Glutamatergic neuron (in vitro differentiated cells): ENCODE data around the gene KNDC1. TPM values are rescaled to one million over a fixed set of nuclear protein-coding genes. Genes with fewer than 3 reads are reported as not detected.
A peak's percentile ranks its signal among the peaks of the same experiment; 100 is the strongest.
"Not testable (repeated sequence)": the region's sequence is repeated elsewhere in the genome, so short reads cannot be mapped to it uniquely, and the experiment has no call there.

Experiments
- DNase-seq: peaks from one replicate; pipeline ENCODE4 v3.0.0; 2022
- H3K27ac Mint-ChIP-seq: one replicate; pipeline ENCODE4 v1.8.0; 2020; ENCODE audit warnings: mild to moderate bottlenecking, mixed read lengths, inconsistent platforms; ENCODE audit not compliant: unreplicated experiment
- H3K27me3 Mint-ChIP-seq: one replicate; pipeline ENCODE4 v1.8.0; 2020; ENCODE audit warnings: mild to moderate bottlenecking, moderate library complexity, mixed read lengths, inconsistent platforms; ENCODE audit not compliant: unreplicated experiment
- H3K36me3 Mint-ChIP-seq: one replicate; pipeline ENCODE4 v1.8.0; 2020; ENCODE audit warnings: mild to moderate bottlenecking, mixed read lengths, inconsistent platforms; ENCODE audit not compliant: unreplicated experiment
- H3K4me1 Mint-ChIP-seq: one replicate; pipeline ENCODE4 v1.8.0; 2020; ENCODE audit warnings: mild to moderate bottlenecking, low read depth, mixed read lengths, inconsistent platforms; ENCODE audit not compliant: unreplicated experiment
- H3K4me3 Mint-ChIP-seq: one replicate; pipeline ENCODE4 v1.8.0; 2020; ENCODE audit warnings: mild to moderate bottlenecking, mixed read lengths, inconsistent platforms; ENCODE audit not compliant: unreplicated experiment
- H3K9me3 Mint-ChIP-seq: one replicate; pipeline ENCODE4 v1.8.0; 2020; ENCODE audit warnings: mild to moderate bottlenecking, moderate library complexity, mixed read lengths, inconsistent platforms; ENCODE audit not compliant: unreplicated experiment
- total RNA-seq: library from RNA; stranded (reverse); fragmentation: NEBNext Ultra II Directional; extraction: Animal tissue kit (Norgen Biotek cat#: 25700); gene quantifications from one replicate; pipeline ENCODE4 v1.2.1, GENCODE V29; 2021; ENCODE audit not compliant: unreplicated experiment
- TF ChIP-seq, protein P1 (sequence below): fragments of 200-600 bp; sonication (generic); IDR thresholded peaks from one replicate; pipeline ENCODE4 v1.5.0; 2021; ENCODE audit not compliant: partially characterized antibody, unreplicated experiment

The KNDC1 gene
- total RNA-seq, 1 donor from 2014 or later, result 7.4 TPM

DNA sequence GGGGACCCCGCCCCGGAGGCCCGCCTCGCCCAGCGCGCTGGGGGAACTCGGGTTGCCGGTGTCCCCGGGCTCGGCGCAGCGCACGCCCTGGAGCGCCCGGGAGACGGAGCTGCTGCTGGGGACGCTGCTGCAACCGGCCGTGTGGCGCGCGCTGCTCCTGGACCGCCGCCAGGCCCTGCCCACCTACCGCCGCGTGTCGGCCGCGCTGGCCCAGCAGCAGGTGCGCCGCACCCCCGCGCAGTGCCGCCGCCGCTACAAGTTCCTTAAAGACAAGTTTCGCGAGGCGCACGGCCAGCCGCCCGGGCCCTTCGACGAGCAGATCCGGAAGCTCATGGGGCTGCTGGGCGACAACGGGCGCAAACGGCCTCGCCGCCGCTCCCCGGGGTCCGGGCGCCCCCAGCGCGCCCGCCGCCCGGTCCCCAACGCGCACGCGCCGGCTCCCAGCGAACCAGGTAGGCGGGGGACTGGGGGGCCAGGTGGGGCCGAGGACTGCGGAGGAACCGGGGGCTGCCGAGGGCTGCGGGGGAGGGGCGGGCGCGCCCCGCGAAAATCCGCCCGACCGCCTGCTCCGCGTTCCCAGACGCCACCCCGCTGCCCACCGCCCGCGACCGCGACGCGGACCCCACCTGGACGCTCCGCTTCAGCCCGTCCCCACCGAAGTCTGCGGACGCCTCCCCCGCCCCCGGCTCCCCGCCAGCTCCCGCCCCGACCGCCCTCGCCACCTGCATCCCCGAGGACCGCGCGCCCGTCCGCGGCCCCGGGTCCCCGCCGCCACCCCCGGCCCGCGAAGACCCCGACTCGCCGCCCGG, 70.6 kb downstream of the KNDC1 start:
- Mint-ChIP-seq H3K36me3 (no peaks in the 10 kb centered on the region), H3K9me3 (peaks cover 7% of the 10 kb centered on the region), H3K4me3 (no peak overlapping the region), H3K4me1 (peaks cover 2% of the 10 kb centered on the region), H3K27me3 (peaks cover 27% of the 10 kb centered on the region), H3K27ac (no peak overlapping the region)
- peak; percentile 53 for DNase-seq
- TF ChIP-seq, protein P1, sequence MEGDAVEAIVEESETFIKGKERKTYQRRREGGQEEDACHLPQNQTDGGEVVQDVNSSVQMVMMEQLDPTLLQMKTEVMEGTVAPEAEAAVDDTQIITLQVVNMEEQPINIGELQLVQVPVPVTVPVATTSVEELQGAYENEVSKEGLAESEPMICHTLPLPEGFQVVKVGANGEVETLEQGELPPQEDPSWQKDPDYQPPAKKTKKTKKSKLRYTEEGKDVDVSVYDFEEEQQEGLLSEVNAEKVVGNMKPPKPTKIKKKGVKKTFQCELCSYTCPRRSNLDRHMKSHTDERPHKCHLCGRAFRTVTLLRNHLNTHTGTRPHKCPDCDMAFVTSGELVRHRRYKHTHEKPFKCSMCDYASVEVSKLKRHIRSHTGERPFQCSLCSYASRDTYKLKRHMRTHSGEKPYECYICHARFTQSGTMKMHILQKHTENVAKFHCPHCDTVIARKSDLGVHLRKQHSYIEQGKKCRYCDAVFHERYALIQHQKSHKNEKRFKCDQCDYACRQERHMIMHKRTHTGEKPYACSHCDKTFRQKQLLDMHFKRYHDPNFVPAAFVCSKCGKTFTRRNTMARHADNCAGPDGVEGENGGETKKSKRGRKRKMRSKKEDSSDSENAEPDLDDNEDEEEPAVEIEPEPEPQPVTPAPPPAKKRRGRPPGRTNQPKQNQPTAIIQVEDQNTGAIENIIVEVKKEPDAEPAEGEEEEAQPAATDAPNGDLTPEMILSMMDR, result no peak

DNA sequence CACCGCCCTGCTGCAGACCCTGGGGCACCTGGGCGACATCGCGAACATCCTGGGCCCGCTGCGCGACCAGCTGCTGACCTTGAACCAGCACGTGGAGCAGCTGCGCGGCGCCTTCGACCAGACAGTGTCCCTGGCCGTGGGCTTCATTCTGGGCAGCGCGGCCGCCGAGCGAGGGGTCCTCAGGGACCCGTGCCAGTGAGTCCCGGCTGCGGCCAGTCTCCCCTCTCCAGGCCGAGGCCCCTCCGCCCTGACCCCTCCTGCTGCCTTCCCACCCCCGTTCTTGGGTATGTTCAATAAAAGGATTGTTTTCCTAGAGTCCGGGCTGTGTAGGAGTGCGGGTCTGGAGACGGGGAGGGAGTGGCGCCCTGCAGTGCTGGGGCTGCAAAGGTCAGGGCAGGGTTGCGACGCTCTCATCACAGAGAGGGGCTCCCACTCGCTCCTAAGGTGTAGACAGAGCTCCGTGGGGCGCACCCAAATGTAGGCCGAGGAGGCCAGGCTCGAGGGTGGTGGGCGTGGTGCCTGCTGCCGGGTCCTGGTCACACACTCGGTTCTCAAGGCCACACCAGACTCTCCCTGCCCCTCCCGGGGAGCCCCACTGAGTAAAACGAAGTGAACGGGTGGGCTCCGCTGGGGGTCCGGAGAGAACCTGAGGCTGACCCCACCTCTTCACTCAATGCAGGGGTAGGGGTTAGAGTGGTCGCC, 71.4 kb downstream of the KNDC1 start:
- Mint-ChIP-seq H3K36me3 (no peaks in the 10 kb centered on the region), H3K4me3 (peak overlapping the region; percentile 25), H3K27ac (no peak overlapping the region), H3K4me1 (peaks cover 2% of the 10 kb centered on the region), H3K9me3 (peaks cover 7% of the 10 kb centered on the region), H3K27me3 (peaks cover 26% of the 10 kb centered on the region)
- peak; percentile 48 for DNase-seq
- TF ChIP-seq, protein P1, result no peak

DNA sequence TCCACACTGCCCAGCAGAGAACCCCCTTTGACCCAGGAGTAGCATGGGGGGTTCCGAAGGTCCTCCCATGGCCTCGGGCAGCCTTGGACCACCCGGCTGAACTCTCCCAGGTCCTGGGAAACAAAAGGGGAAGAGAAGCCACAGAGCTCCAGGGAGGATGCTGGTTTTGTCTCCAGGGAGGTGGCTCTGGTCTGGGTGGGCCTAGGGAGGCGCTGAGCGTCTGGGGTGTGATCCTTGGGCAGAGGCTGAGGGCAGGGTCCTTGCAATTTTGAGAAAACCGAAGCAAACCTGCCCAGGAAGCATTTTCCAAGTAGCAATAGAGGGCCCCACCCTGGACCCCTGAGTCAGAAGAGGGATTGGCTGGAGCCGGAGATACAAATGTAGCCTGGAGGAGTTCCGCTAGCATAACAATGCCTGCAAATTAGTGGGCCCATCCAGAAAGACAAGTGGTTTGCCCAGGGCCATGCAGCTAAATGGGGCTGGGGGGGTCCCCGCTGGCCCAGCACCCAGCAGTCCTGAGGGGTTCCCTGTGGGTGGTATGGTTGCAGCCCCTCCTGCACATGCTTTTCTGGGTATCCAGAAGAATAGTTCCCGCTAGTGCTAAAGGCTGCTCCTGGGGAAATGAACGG, 72.0 kb downstream of the KNDC1 start:
- Mint-ChIP-seq H3K9me3 (peaks cover 7% of the 10 kb centered on the region), H3K4me1 (peaks cover 2% of the 10 kb centered on the region), H3K27ac (no peak overlapping the region), H3K27me3 (peaks cover 26% of the 10 kb centered on the region), H3K36me3 (no peaks in the 10 kb centered on the region), H3K4me3 (no peak overlapping the region)
- no peak for DNase-seq
- TF ChIP-seq, protein P1, result no peak

DNA sequence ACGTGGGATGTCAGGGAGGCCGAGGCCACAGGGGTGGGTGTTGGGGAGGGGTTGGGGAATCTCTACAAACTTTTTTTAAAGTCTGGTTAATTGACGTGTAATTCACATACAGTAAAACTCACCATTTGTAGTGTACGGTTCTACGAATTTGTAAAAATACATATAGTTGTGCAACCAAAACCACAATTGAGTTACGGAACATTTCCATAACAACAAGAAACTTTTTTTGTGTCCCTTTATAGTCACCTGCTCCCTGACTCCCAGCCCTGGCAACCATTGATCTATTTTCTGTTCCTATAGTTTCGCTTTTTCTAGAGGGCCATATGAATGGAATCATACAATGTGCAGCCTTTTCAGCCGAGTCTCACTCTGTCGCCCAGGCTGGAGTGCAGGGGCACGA, 74.8 kb downstream of the KNDC1 start:
- not testable (repeated sequence) for H3K4me1 Mint-ChIP-seq, H3K36me3 Mint-ChIP-seq, H3K4me3 Mint-ChIP-seq, H3K27ac Mint-ChIP-seq, DNase-seq, H3K9me3 Mint-ChIP-seq
- H3K27me3 Mint-ChIP-seq, result peaks cover 23% of the 10 kb centered on the region

DNA sequence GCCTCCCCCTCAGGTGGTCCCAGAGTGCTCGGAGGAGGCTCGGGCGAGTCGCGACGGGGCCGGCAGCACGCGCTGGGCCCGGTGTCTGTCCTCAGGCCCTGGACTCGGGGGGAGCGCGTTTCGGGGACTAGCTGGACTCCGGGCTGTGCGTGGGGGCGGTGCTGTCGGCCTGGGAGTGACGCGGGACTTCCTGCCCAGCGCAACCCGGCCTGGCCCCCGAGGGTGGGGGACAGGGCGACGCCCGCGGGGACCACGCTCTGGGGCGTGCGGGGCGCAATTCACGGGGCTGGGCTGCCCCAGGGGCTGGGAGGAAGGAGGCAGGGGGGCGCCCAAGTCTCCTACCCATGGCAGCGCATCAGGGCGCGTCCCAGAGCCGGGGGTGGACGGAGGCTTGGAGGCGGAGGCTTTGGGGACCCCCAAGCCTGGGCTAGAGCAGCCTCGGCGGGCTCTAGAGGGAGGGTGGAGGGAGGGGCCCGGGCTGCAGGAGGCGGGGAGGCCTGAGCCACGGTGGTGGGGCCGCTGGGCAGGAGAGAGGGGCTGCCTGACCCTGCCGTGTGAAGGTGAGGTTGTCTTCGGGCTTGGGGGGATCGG, 75.3 kb downstream of the KNDC1 start:
- peaks cover 4% of the 10 kb centered on the region for H3K4me1 Mint-ChIP-seq
- H3K36me3 Mint-ChIP-seq, result no peaks in the 10 kb centered on the region
- H3K27me3 Mint-ChIP-seq, result peaks cover 23% of the 10 kb centered on the region
- no peak overlapping the region for H3K27ac Mint-ChIP-seq
- H3K9me3 Mint-ChIP-seq, result peaks cover 5% of the 10 kb centered on the region
- no peak overlapping the region for H3K4me3 Mint-ChIP-seq
- TF ChIP-seq, protein P1, result no peak
- DNase-seq, result no peak
